C4-2B (cell line): ENCODE data around the gene NBEAL2.

Source experiments
- CTCF ChIP-seq: fragments of 450-650 bp; conservative IDR thresholded peaks from 2 replicates; pipeline ENCODE4 v1.5.1; 2017; ENCODE audit warnings: mild to moderate bottlenecking
- ZFX ChIP-seq: fragments of 450-650 bp; IDR thresholded peaks from 2 replicates; pipeline ENCODE4 v1.6.1; 2017

- no peak for TF ChIP-seq CTCF
- no peak for TF ChIP-seq ZFX
Measured at GRCh38 chr3:47003461-47004368, 24.2 kb downstream of the NBEAL2 start.
